ENCODE data around the gene CCT7.
"Not testable (repeated sequence)": the region's sequence is repeated elsewhere in the genome, so short reads cannot be mapped to it uniquely, and the experiment has no call there.

The CCT7 gene

GRCh38 chr2:73255907-73256617 is 22.0 kb downstream of the CCT7 start:
- DNase-seq, result no peak

- no peak for DNase-seq
Observed at GRCh38 chr2:73256618-73256922, 22.5 kb downstream of the CCT7 start.

- no peak for DNase-seq
Observed at GRCh38 chr2:73257021-73257420, 22.9 kb downstream of the CCT7 start.

GRCh38 chr2:73257425-73258125 is 23.5 kb downstream of the CCT7 start:
- no peak for DNase-seq

- no peak for DNase-seq
Observed at GRCh38 chr2:73258186-73258912, 24.2 kb downstream of the CCT7 start.

GRCh38 chr2:73258913-73259215 is 24.8 kb downstream of the CCT7 start:
- DNase-seq, result no peak

- DNase-seq, result no peak
Observed at GRCh38 chr2:73259276-73259675, 25.2 kb downstream of the CCT7 start.

GRCh38 chr2:73259704-73260337 is 25.7 kb downstream of the CCT7 start:
- no peak for DNase-seq

- DNase-seq, result no peak
Observed at GRCh38 chr2:73260338-73260984, 26.4 kb downstream of the CCT7 start.

- DNase-seq, result no peak
Observed at GRCh38 chr2:73262108-73262651, 28.1 kb downstream of the CCT7 start.

GRCh38 chr2:73262691-73263429 is 28.8 kb downstream of the CCT7 start:
- not testable (repeated sequence) for DNase-seq

- DNase-seq, result no peak
Observed at GRCh38 chr2:73263540-73264331, 29.6 kb downstream of the CCT7 start.

- no peak for DNase-seq
Observed at GRCh38 chr2:73264332-73264606, 30.2 kb downstream of the CCT7 start.

- no peak for DNase-seq
Observed at GRCh38 chr2:73264783-73265182, 30.7 kb downstream of the CCT7 start.

GRCh38 chr2:73265298-73266060 is 31.4 kb downstream of the CCT7 start:
- DNase-seq, result no peak

GRCh38 chr2:73266061-73266901 is 32.2 kb downstream of the CCT7 start:
- no peak for DNase-seq

- no peak for DNase-seq
Observed at GRCh38 chr2:73267008-73267407, 32.9 kb downstream of the CCT7 start.

- DNase-seq, result no peak
Observed at GRCh38 chr2:73268366-73268829, 34.3 kb downstream of the CCT7 start.

- peak; percentile 69 to 75 for DNase-seq
Observed at GRCh38 chr2:73268830-73269685, 35.0 kb downstream of the CCT7 start.

All from activated CD4-positive, alpha-beta T cell treated with anti-CD3 and anti-CD28 coated beads, Interleukin-2, amount 50 U/mL, for 48 hours (primary cell).